ENCODE data around the gene PIWIL4.
"Not testable (repeated sequence)": the region's sequence is repeated elsewhere in the genome, so short reads cannot be mapped to it uniquely, and the experiment has no call there.

PIWIL4 gene

GRCh38 chr11:94568200-94568599 is 1.0 kb downstream of the PIWIL4 start:
- TF ChIP-seq EZH2phosphoT487 (IDR thresholded peaks at IDR 0.05; ENCODE audit: borderline replicate concordance) (no peak), CTCF (conservative IDR thresholded peaks at IDR 0.05; ENCODE audit: low read length) (no peak)
- no peaks in the 10 kb centered on the region for H3K79me2 ChIP-seq (ENCODE audit: insufficient read depth, low read length)
- no peak overlapping the region for H3K4me3 ChIP-seq (ENCODE audit: low read length, poor library complexity, severe bottlenecking)
- H3K9me2 ChIP-seq (replicated peaks; ENCODE audit: low read depth, low read length) = no peaks in the 10 kb centered on the region
- H4K20me1 ChIP-seq (ENCODE audit: insufficient read depth, low read length, poor library complexity, severe bottlenecking) = no peaks in the 10 kb centered on the region
- H3K9ac ChIP-seq (ENCODE audit: low read depth, low read length, poor library complexity, severe bottlenecking) = no peak overlapping the region
- H3K36me3 ChIP-seq (ENCODE audit: insufficient read depth, low read length) = no peaks in the 10 kb centered on the region
- no peaks in the 10 kb centered on the region for H3F3A ChIP-seq (ENCODE audit: low read depth)
- no peaks in the 10 kb centered on the region for H3K27me3 ChIP-seq (ENCODE audit: insufficient read depth, low read length, poor library complexity, severe bottlenecking)
- no peaks in the 10 kb centered on the region for H3K4me1 ChIP-seq (ENCODE audit: insufficient read depth, low read length, poor library complexity, severe bottlenecking)
- no peaks in the 10 kb centered on the region for H3K9me3 ChIP-seq (ENCODE audit: insufficient read depth, low read depth, low read length)
- no peak overlapping the region for H2AFZ ChIP-seq (ENCODE audit: low read length)
- no peak overlapping the region for H3K4me2 ChIP-seq (ENCODE audit: low read depth, low read length, poor library complexity, severe bottlenecking)

- no peaks in the 10 kb centered on the region for H3K79me2 ChIP-seq (ENCODE audit: insufficient read depth, low read length)
- H3F3A ChIP-seq (ENCODE audit: low read depth) = no peaks in the 10 kb centered on the region
- H3K27me3 ChIP-seq (ENCODE audit: insufficient read depth, low read length, poor library complexity, severe bottlenecking) = no peaks in the 10 kb centered on the region
- H4K20me1 ChIP-seq (ENCODE audit: insufficient read depth, low read length, poor library complexity, severe bottlenecking) = no peaks in the 10 kb centered on the region
- no peaks in the 10 kb centered on the region for H3K36me3 ChIP-seq (ENCODE audit: insufficient read depth, low read length)
- H3K9me2 ChIP-seq (replicated peaks; ENCODE audit: low read depth, low read length) = no peaks in the 10 kb centered on the region
- H3K4me2 ChIP-seq (ENCODE audit: low read depth, low read length, poor library complexity, severe bottlenecking) = no peak overlapping the region
- no peak for TF ChIP-seq EZH2phosphoT487 (IDR thresholded peaks at IDR 0.05; ENCODE audit: borderline replicate concordance)
- no peak for TF ChIP-seq CTCF (conservative IDR thresholded peaks at IDR 0.05; ENCODE audit: low read length)
- no peak overlapping the region for H3K9ac ChIP-seq (ENCODE audit: low read depth, low read length, poor library complexity, severe bottlenecking)
- H3K4me3 ChIP-seq (ENCODE audit: low read length, poor library complexity, severe bottlenecking) = no peak overlapping the region
- H3K9me3 ChIP-seq (ENCODE audit: insufficient read depth, low read depth, low read length) = no peaks in the 10 kb centered on the region
- H2AFZ ChIP-seq (ENCODE audit: low read length) = no peak overlapping the region
- no peaks in the 10 kb centered on the region for H3K4me1 ChIP-seq (ENCODE audit: insufficient read depth, low read length, poor library complexity, severe bottlenecking)
Measured at GRCh38 chr11:94568717-94569116, 1.5 kb downstream of the PIWIL4 start.

- H3K9ac ChIP-seq (ENCODE audit: low read depth, low read length, poor library complexity, severe bottlenecking); H3K4me2 ChIP-seq (ENCODE audit: low read depth, low read length, poor library complexity, severe bottlenecking); H3K9me3 ChIP-seq (ENCODE audit: insufficient read depth, low read depth, low read length); H3K4me1 ChIP-seq (ENCODE audit: insufficient read depth, low read length, poor library complexity, severe bottlenecking); H3K27me3 ChIP-seq (ENCODE audit: insufficient read depth, low read length, poor library complexity, severe bottlenecking); H3F3A ChIP-seq (ENCODE audit: low read depth); H3K4me3 ChIP-seq (ENCODE audit: low read length, poor library complexity, severe bottlenecking); H3K9me2 ChIP-seq (replicated peaks; ENCODE audit: low read depth, low read length); H4K20me1 ChIP-seq (ENCODE audit: insufficient read depth, low read length, poor library complexity, severe bottlenecking); H2AFZ ChIP-seq (ENCODE audit: low read length); H3K79me2 ChIP-seq (ENCODE audit: insufficient read depth, low read length); H3K36me3 ChIP-seq (ENCODE audit: insufficient read depth, low read length): not testable (repeated sequence)
Measured at GRCh38 chr11:94572975-94573374, 5.8 kb downstream of the PIWIL4 start.

GRCh38 chr11:94574193-94574961 is 7.2 kb downstream of the PIWIL4 start:
- no peaks in the 10 kb centered on the region for H3K9me2 ChIP-seq (replicated peaks; ENCODE audit: low read depth, low read length)
- no peaks in the 10 kb centered on the region for H3F3A ChIP-seq (ENCODE audit: low read depth)
- H4K20me1 ChIP-seq (ENCODE audit: insufficient read depth, low read length, poor library complexity, severe bottlenecking) = no peaks in the 10 kb centered on the region
- TF ChIP-seq CTCF (conservative IDR thresholded peaks at IDR 0.05; ENCODE audit: low read length) (no peak), EZH2phosphoT487 (IDR thresholded peaks at IDR 0.05; ENCODE audit: borderline replicate concordance) (no peak)
- no peaks in the 10 kb centered on the region for H3K9me3 ChIP-seq (ENCODE audit: insufficient read depth, low read depth, low read length)
- H3K4me2 ChIP-seq (ENCODE audit: low read depth, low read length, poor library complexity, severe bottlenecking) = no peak overlapping the region
- H3K79me2 ChIP-seq (ENCODE audit: insufficient read depth, low read length) = no peaks in the 10 kb centered on the region
- no peaks in the 10 kb centered on the region for H3K36me3 ChIP-seq (ENCODE audit: insufficient read depth, low read length)
- no peaks in the 10 kb centered on the region for H3K27me3 ChIP-seq (ENCODE audit: insufficient read depth, low read length, poor library complexity, severe bottlenecking)
- H3K4me3 ChIP-seq (ENCODE audit: low read length, poor library complexity, severe bottlenecking) = no peak overlapping the region
- H3K4me1 ChIP-seq (ENCODE audit: insufficient read depth, low read length, poor library complexity, severe bottlenecking) = peaks cover 5% of the 10 kb centered on the region
- H2AFZ ChIP-seq (ENCODE audit: low read length) = no peak overlapping the region
- H3K9ac ChIP-seq (ENCODE audit: low read depth, low read length, poor library complexity, severe bottlenecking) = no peak overlapping the region
